IMR-90 (cell line): ENCODE results near the gene ZNF532.

Experiments used
- BHLHE40 ChIP-seq: fragments of 150-350 bp; IDR thresholded peaks from 2 replicates; pipeline ENCODE4 v1.6.1; 2016; ENCODE audit warnings: mild to moderate bottlenecking, low read depth, low read length
- CEBPB ChIP-seq: IDR thresholded peaks from 2 replicates; pipeline ENCODE4 v1.6.1; 2012; ENCODE audit warnings: low read depth, low read length, improper control_type of control experiment
- CHD1 ChIP-seq: IDR thresholded peaks from 2 replicates; pipeline ENCODE4 v1.6.1; 2012; ENCODE audit warnings: low read depth, low read length, improper control_type of control experiment
- CTCF ChIP-seq: conservative IDR thresholded peaks from 2 replicates; pipeline ENCODE4 v1.5.1; 2012; ENCODE audit warnings: mild to moderate bottlenecking, low read depth, low read length, improper control_type of control experiment
- FOS ChIP-seq: fragments of 150-350 bp; IDR thresholded peaks from 2 replicates; pipeline ENCODE4 v1.6.1; 2016; ENCODE audit warnings: low read depth, low read length
- MAZ ChIP-seq: IDR thresholded peaks from 2 replicates; pipeline ENCODE4 v1.6.1; 2012; ENCODE audit warnings: low read depth, mild to moderate bottlenecking, low read length, improper control_type of control experiment, moderate library complexity, borderline replicate concordance
- MXI1 ChIP-seq: IDR thresholded peaks from 2 replicates; pipeline ENCODE4 v1.6.1; 2012; ENCODE audit warnings: low read depth, mild to moderate bottlenecking, low read length, moderate library complexity, borderline replicate concordance
- POLR2A ChIP-seq: IDR thresholded peaks from 2 replicates; pipeline ENCODE4 v1.6.1; 2012; ENCODE audit warnings: mild to moderate bottlenecking, low read depth, low read length
- RAD21 ChIP-seq: IDR thresholded peaks from 2 replicates; pipeline ENCODE4 v1.6.1; 2012; ENCODE audit warnings: low read length, improper control_type of control experiment
- RCOR1 ChIP-seq: IDR thresholded peaks from 2 replicates; pipeline ENCODE4 v1.6.1; 2012; ENCODE audit warnings: mild to moderate bottlenecking, low read length, improper control_type of control experiment; ENCODE audit not compliant: insufficient replicate concordance
- RFX5 ChIP-seq: IDR thresholded peaks from 2 replicates; pipeline ENCODE4 v1.8.0; 2012; ENCODE audit warnings: low read depth, mild to moderate bottlenecking, low read length, moderate library complexity
- SMC3 ChIP-seq: fragments of 150-350 bp; IDR thresholded peaks from 2 replicates; pipeline ENCODE4 v1.6.1; 2016; ENCODE audit warnings: low read depth, mild to moderate bottlenecking, antibody characterized with exemption, low read length, moderate library complexity
- USF2 ChIP-seq: fragments of 150-350 bp; IDR thresholded peaks from 2 replicates; pipeline ENCODE4 v1.6.1; 2017; ENCODE audit warnings: mild to moderate bottlenecking, antibody characterized with exemption, low read length, low read depth

GRCh38 chr18:58975781-58976180 is 111.1 kb downstream of the ZNF532 start:
- TF ChIP-seq CTCF (no peak), POLR2A (no peak), BHLHE40 (no peak), USF2 (no peak), SMC3 (no peak), MAZ (no peak), FOS (no peak), RAD21 (no peak), RFX5 (no peak), CHD1 (no peak), MXI1 (no peak), RCOR1 (no peak), CEBPB (no peak)
